HT-29 (cell line): Measurements from ENCODE around the gene DLX5. TPM values are rescaled to one million over a fixed set of nuclear protein-coding genes. Genes with fewer than 3 reads are reported as not detected.
A peak's percentile ranks its signal among the peaks of the same experiment; 100 is the strongest.
"Not testable (repeated sequence)": the region's sequence is repeated elsewhere in the genome, so short reads cannot be mapped to it uniquely, and the experiment has no call there.

Source experiments
- DNase-seq: peaks from one replicate; pipeline ENCODE4 v3.0.0-alpha.2; 2015; ENCODE audit warnings: low spot score
- total RNA-seq: library from RNA; depleted of rRNA; stranded (reverse); fragments of >200 nt; shearing (Covaris generic); gene quantifications from 2 replicates; pipeline ENCODE4 v1.2.3, GENCODE V29; 2014; rRNA removed

The DLX5 gene
- total RNA-seq: not detected in 2 replicates

- DNase-seq: no peak
Measured at GRCh38 chr7:97024209-97025129, at the start of gene DLX5. DLX5 (minus strand) TSS chr7:97024831; CDS start chr7:97024623, 208 bp downstream.

DNA sequence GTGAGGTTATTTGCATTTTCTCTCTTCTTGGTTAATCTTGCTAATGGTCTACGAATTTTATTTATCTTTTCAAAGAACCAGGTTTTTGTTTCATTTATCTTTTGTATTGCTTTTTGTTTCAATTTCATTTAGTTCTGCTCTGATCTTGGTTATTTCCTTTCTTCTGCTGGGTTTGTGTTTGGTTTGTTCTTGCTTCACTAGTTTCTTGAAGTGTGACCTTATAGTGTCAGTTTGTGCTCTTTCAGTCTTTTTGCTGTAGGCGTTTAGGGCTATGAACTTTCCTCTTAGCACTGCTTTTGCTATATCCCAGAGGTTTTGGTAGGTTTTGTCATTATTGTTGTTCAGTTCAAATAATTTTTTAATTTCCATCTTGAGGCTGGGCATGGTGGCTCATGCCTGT lies 47.4 kb upstream of the DLX5 start:
- DNase-seq: not testable (repeated sequence)

- peak; percentile 69 for DNase-seq
Measured at GRCh38 chr7:97064972-97065587, 40.4 kb upstream of the DLX5 start.

GRCh38 chr7:97064020-97064419 lies 39.4 kb upstream of the DLX5 start:
- no peak for DNase-seq

- no peak for DNase-seq
Measured at GRCh38 chr7:97043281-97043680, 18.6 kb upstream of the DLX5 start.

- DNase-seq: no peak
Measured at GRCh38 chr7:97039374-97040065, 14.9 kb upstream of the DLX5 start.

DNA sequence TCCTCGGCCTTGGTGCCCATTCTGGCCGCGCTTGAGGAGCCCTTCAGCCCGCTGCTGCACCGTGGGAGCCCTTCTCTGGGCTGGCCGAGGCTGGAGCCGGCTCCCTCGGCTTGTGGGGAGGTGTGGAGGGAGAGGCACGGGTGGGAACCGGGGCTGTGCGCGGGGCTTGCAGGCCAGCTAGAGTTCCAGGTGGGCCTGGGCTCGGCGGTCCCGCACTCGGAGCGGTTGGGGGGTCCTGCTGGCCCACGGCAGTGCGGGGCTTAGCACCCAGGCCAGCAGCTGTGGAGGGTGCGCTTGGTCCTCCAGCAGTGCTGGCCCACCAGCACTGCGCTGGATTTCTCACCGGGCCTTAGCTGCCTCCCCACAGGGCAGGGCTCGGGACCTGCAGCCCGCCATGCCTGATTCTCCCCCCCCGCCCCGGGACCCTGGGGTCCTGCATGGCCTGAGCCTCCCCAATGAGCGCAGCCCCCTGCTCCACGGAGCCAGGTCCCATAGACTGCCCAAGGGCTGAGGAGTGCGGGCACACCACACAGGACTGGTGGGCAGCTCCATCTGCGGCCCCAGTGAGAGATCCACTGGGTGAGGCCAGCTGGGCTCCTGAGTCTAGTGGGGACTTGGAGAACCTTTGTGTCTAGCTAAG lies 9.7 kb upstream of the DLX5 start:
- not testable (repeated sequence) for DNase-seq

DNA sequence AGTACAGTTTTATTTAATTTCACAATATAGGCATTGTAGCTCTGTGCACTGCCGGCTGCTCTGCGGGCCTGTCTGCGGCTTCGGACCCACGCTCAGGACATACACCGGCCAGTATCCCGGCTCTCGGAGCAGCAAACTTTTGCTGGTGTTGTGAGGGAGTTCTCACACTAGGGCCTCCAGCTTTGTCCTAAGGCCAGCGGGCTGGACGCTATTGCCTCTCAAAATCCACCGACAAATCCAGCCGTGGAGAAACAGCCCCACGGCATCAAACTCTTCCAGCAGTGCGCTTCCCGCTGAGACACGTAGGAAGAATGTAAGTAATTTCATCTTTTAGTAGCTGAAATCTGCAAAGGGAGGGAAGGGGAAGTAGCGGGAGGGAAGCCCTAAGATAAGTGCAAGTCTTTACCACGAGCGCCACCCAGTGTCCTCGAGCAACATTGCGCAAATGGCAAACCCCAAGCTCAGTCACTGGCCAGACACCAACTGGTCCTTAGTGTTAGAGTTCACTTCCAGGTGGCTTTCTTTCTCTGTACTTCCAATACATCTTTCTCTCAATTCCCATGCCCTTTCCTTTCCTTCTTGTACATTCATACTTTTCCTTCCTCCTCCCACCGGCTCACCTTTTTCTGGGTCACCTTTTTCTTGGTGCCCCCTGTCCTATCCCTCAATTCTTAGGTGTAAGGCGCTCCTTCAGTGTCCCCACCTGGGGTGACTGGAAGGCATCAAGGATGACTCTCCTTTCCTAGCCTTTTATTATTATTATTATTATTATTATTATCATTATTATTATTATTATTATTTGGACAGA lies 3.0 kb upstream of the DLX5 start:
- DNase-seq: peak; percentile 87

DNA sequence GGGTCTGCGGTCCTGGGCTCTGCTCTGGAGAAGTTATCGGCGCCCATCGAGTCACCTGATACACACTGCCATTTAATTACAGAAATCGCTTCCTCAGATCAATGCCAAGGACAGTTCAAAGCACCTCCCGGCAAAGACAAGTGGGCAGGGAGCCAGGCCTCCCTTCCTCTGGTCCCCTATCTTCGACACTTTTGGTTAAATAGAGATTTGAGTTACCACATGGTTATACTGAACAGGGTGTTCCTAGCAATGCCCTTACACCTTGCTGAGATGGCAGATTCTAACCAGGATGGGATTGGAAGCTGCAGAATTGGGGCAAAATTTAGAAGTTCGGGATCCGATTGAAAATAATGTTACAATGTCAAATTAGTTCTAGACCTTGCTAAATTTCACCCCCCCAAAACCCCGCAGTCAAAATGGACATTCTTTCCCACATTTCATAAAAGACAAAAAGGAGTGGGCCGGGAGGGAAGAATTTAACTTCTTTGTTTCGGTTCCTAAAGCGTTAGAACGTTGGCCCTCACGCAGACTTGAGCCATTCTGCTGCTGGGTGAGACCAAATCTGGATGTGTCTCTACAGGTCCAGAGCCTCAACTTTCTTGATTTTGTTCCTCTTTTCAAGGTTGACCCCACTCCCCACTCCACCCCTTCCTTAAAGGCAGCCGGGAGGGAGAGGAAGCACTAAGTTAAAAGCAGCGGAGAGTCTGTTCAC lies 2.2 kb upstream of the DLX5 start:
- no peak for DNase-seq

DNA sequence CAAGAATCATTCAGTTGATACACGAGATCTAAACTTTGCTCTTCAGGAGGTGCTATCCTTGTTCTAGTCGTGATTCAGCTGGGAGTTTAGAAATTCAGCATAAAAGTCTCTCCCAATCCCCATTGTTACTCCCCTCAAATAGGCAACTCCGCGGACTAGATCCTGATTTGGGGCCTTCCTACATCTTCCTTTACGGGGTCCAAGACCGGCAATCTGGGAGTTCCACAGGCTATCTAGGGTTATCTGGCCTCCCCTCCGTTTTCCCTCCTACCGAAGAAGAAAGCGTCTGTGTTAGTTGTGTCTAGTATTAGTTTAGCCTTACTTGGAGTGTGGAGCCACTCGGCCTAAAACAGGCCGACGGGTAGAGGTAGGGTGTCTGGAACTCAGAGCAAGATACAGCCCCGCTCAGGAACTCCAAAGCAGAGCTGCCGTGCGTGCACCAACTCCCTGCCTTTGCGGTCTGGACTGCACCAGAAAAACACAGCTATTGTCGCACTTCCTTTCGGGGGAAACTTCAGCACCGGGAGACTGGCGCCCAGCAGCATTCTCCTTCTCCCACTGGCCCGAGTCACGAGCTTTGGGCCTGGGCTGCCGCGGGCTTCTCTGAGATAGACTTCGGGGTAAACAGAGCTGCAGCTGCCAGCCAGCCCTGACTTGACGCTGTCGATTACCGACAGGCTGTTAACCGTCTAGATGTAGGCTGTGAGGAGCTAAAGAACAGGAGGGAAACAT lies 1.5 kb upstream of the DLX5 start:
- no peak for DNase-seq

GRCh38 chr7:97025130-97025499 lies 484 bp upstream of the DLX5 start:
- DNase-seq: no peak

- no peak for DNase-seq
Measured at GRCh38 chr7:97022491-97023306, 1.9 kb downstream of the DLX5 start.

DNA sequence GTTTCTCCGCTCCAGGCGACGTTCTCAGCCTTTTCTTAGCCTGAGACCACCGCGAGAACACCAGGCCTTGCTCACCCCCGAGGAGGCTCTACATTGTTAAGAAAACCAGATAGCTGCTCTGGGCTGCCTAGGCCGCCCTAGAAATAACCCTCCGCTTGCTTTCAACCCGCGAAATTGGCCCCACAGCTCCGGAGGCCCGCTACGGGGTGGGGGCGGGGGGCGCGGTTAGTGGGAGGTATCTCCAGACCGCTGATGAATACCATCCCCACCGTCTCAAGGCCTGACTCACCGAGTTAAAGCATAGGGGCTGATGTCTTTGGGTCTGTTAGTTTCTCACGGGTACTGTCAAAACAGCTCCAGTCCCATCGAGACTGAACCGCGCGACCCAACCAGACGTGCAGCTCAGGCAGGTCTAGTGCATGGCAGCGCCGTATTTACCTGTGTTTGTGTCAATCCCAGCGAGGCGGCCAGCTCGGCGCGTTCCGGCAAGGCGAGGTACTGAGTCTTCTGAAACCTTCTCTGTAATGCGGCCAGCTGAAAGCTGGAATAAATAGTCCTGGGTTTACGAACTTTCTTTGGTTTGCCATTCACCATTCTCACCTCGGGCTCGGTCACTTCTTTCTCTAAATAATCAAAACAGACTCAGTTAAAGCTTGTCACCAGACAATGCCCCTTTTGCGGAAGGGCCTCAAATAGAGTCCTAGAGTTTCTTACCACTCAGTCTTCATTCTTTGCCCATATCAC lies 2.7 kb downstream of the DLX5 start:
- DNase-seq: no peak

- no peak for DNase-seq
Measured at GRCh38 chr7:97020996-97021746, 3.5 kb downstream of the DLX5 start.

- DNase-seq: no peak
Measured at GRCh38 chr7:97020601-97020995, 4.0 kb downstream of the DLX5 start.

DNA sequence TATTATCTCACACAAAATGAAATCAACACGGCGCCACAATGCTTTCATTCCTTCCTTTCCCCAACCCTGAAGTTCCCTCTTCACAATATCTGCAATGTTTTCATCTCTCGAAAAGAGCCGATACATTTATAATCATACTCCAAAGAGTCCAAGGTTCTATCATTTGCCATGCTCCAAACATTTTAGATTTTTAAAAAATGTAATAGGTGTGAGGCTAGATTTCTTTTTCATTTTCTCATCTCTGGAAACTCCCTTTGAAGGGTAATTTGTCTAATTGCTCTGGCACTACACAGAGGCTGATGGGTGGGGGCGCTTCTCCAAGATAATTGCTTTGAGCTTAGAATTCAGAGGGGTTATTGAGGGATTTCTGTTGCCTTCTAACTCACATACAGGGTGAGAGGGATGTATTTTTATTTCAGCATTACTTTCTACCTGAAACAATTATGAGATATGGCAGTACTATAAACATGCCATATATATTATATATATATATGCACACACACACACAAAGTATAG lies 4.9 kb downstream of the DLX5 start:
- no peak for DNase-seq
